Stimulated activated CD4-positive, alpha-beta T cell treated with anti-CD3 and anti-CD28 coated beads, Interleukin-15, amount 100 ng/mL, for 24 hours (primary cell): ENCODE data around the gene S1PR5.

ENCODE experiments used
- DNase-seq: peaks from one replicate; pipeline ENCODE4 v3.0.0-alpha.2; 2020

S1PR5 gene

GRCh38 chr19:10464456-10464855 lies 52.8 kb downstream of the S1PR5 start:
- DNase-seq, result no peak
